ENCODE results near the gene GPRIN3. TPM values are rescaled to one million over a fixed set of nuclear protein-coding genes. Genes with fewer than 3 reads are reported as not detected.

The GPRIN3 gene
- total RNA-seq, 2 donors from 2014 or later, result 5.7 to 9.0 TPM

GRCh38 chr4:89230271-89230670, 77.3 kb downstream of the GPRIN3 start:
- no peaks in the 10 kb centered on the region for H3K36me3 ChIP-seq
- ATAC-seq (ENCODE audit: insufficient number of reproducible peaks, low FRiP score, low read depth) (no peak), DNase-seq (ENCODE audit: low spot score) (no peak)
- H3K27ac ChIP-seq, result no peak overlapping the region
- no peaks in the 10 kb centered on the region for H3K4me1 ChIP-seq (ENCODE audit: control insufficient read depth in 1 of 2, low read depth in 2 of 2)
- no peaks in the 10 kb centered on the region for H3K27me3 ChIP-seq (replicated peaks; ENCODE audit: insufficient read depth)
- no peaks in the 10 kb centered on the region for H3K9me3 ChIP-seq
- TF ChIP-seq CTCF (IDR thresholded peaks at IDR 0.05), result no peak
- H3K4me3 ChIP-seq, result no peak overlapping the region

- no peaks in the 10 kb centered on the region for H3K9me3 ChIP-seq
- H3K4me1 ChIP-seq (ENCODE audit: control insufficient read depth in 1 of 2, low read depth in 2 of 2), result no peaks in the 10 kb centered on the region
- DNase-seq (ENCODE audit: low spot score) (peak; percentile 20), ATAC-seq (ENCODE audit: insufficient number of reproducible peaks, low FRiP score, low read depth) (peak; percentile 55)
- no peaks in the 10 kb centered on the region for H3K36me3 ChIP-seq
- no peak overlapping the region for H3K27ac ChIP-seq
- H3K4me3 ChIP-seq, result no peak overlapping the region
- H3K27me3 ChIP-seq (replicated peaks; ENCODE audit: insufficient read depth), result no peaks in the 10 kb centered on the region
- peak; percentile 63 for TF ChIP-seq CTCF (IDR thresholded peaks at IDR 0.05)
These were observed 80.7 kb downstream of the GPRIN3 start for GRCh38 chr4:89226665-89227574.

GRCh38 chr4:89222170-89222569, 85.4 kb downstream of the GPRIN3 start:
- Histone ChIP-seq H3K9me3 (no peaks in the 10 kb centered on the region), H3K4me1 (ENCODE audit: control insufficient read depth in 1 of 2, low read depth in 2 of 2) (no peaks in the 10 kb centered on the region), H3K4me3 (no peak overlapping the region), H3K36me3 (no peaks in the 10 kb centered on the region), H3K27me3 (replicated peaks; ENCODE audit: insufficient read depth) (no peaks in the 10 kb centered on the region), H3K27ac (no peak overlapping the region)
- DNase-seq (ENCODE audit: low spot score), result no peak
- ATAC-seq (ENCODE audit: insufficient number of reproducible peaks, low FRiP score, low read depth), result no peak
- TF ChIP-seq CTCF (IDR thresholded peaks at IDR 0.05), result no peak

GRCh38 chr4:89221167-89221867, 86.3 kb downstream of the GPRIN3 start:
- Histone ChIP-seq H3K27me3 (replicated peaks; ENCODE audit: insufficient read depth) (no peaks in the 10 kb centered on the region), H3K36me3 (no peaks in the 10 kb centered on the region), H3K4me3 (no peak overlapping the region), H3K4me1 (ENCODE audit: control insufficient read depth in 1 of 2, low read depth in 2 of 2) (no peaks in the 10 kb centered on the region), H3K27ac (no peak overlapping the region), H3K9me3 (no peaks in the 10 kb centered on the region)
- no peak for ATAC-seq (ENCODE audit: insufficient number of reproducible peaks, low FRiP score, low read depth)
- TF ChIP-seq CTCF (IDR thresholded peaks at IDR 0.05), result no peak
- no peak for DNase-seq (ENCODE audit: low spot score)

GRCh38 chr4:89218587-89218986, 89.0 kb downstream of the GPRIN3 start:
- no peak for TF ChIP-seq CTCF (IDR thresholded peaks at IDR 0.05)
- DNase-seq (ENCODE audit: low spot score) (no peak), ATAC-seq (ENCODE audit: insufficient number of reproducible peaks, low FRiP score, low read depth) (no peak)
- no peaks in the 10 kb centered on the region for H3K27me3 ChIP-seq (replicated peaks; ENCODE audit: insufficient read depth)
- H3K27ac ChIP-seq, result no peak overlapping the region
- no peaks in the 10 kb centered on the region for H3K36me3 ChIP-seq
- no peaks in the 10 kb centered on the region for H3K4me1 ChIP-seq (ENCODE audit: control insufficient read depth in 1 of 2, low read depth in 2 of 2)
- no peaks in the 10 kb centered on the region for H3K9me3 ChIP-seq
- no peak overlapping the region for H3K4me3 ChIP-seq

Data from thoracic aorta (tissue), 2 donors.